Measurements from ENCODE around the gene PSMG3.

GRCh38 chr7:1579481-1580421, 9.9 kb upstream of the PSMG3 start:
- no peak for TF ChIP-seq EZH2 (IDR thresholded peaks at IDR 0.05; ENCODE audit: borderline replicate concordance, low read length)
- peak; percentile 67 to 85 for TF ChIP-seq CTCF (conservative IDR thresholded peaks at IDR 0.05 in 1 of 2, IDR thresholded peaks at IDR 0.05 in 1 of 2; ENCODE audit: extremely low read depth in 1 of 2, insufficient read depth in 1 of 2, low read depth in 1 of 2, low read length in 2 of 2)

Measured in mammary epithelial cell (primary cell).